H9 (cell line): Measurements from ENCODE around the gene SETD5. TPM values are rescaled to one million over a fixed set of nuclear protein-coding genes. Genes with fewer than 3 reads are reported as not detected.

Experiments used
- DNase-seq: peaks from one replicate; pipeline ENCODE4 v3.0.0-alpha.2; 2017
- H2AFZ ChIP-seq: one replicate; pipeline ENCODE4 v1.6.1; 2013; ENCODE audit warnings: mild to moderate bottlenecking, low read length, control low read depth, moderate library complexity
- H2AK5ac ChIP-seq: 2 replicates; pipeline ENCODE4 v1.6.1; 2013; ENCODE audit warnings: low read length, control low read depth, mixed read lengths; ENCODE audit not compliant: insufficient read length
- H2BK120ac ChIP-seq: one replicate; pipeline ENCODE4 v1.6.1; 2013; ENCODE audit warnings: low read depth, mild to moderate bottlenecking, low read length, control low read depth, inconsistent platforms; ENCODE audit not compliant: poor library complexity, severe bottlenecking
- H2BK12ac ChIP-seq: 2 replicates; pipeline ENCODE4 v1.6.1; 2013; ENCODE audit warnings: low read length, control low read depth, mixed read lengths, low read depth; ENCODE audit not compliant: insufficient read length
- H2BK15ac ChIP-seq: 2 replicates; pipeline ENCODE4 v1.6.1; 2013; ENCODE audit warnings: low read depth, low read length, control low read depth
- H2BK20ac ChIP-seq: one replicate; pipeline ENCODE4 v1.6.1; 2013; ENCODE audit warnings: low read depth, mild to moderate bottlenecking, low read length, control low read depth, inconsistent platforms; ENCODE audit not compliant: poor library complexity, severe bottlenecking
- H2BK5ac ChIP-seq: 2 replicates; pipeline ENCODE4 v1.6.1; 2013; ENCODE audit warnings: low read length, control low read depth, mixed read lengths; ENCODE audit not compliant: insufficient read length
- H3K14ac ChIP-seq: 2 replicates; pipeline ENCODE4 v1.6.1; 2013; ENCODE audit warnings: low read length, control low read depth; ENCODE audit not compliant: insufficient read depth
- H3K18ac ChIP-seq: 2 replicates; pipeline ENCODE4 v1.6.1; 2013; ENCODE audit warnings: low read depth, mild to moderate bottlenecking, mixed read lengths, low read length, control low read depth; ENCODE audit not compliant: insufficient read length
- H3K23ac ChIP-seq: 2 replicates; pipeline ENCODE4 v1.6.1; 2013; ENCODE audit warnings: low read length, control low read depth, mixed read lengths, low read depth; ENCODE audit not compliant: insufficient read length
- H3K23me2 ChIP-seq: 2 replicates; pipeline ENCODE4 v1.6.1; 2013; ENCODE audit warnings: low read depth, mild to moderate bottlenecking, mixed read lengths, low read length, control low read depth; ENCODE audit not compliant: insufficient read length, poor library complexity, severe bottlenecking
- H3K27ac ChIP-seq: 2 replicates; pipeline ENCODE4 v1.5.1; 2013; ENCODE audit warnings: low read length, control low read depth, mixed read lengths, low read depth; ENCODE audit not compliant: insufficient read length
- H3K27me3 ChIP-seq: 2 replicates; pipeline ENCODE4 v1.6.1; 2013; ENCODE audit warnings: low read length, control low read depth, inconsistent platforms; ENCODE audit not compliant: insufficient read depth
- H3K4ac ChIP-seq: 2 replicates; pipeline ENCODE4 v1.6.1; 2013; ENCODE audit warnings: low read depth, mild to moderate bottlenecking, control low read depth, inconsistent platforms, low read length, moderate library complexity
- H3K4me1 ChIP-seq: 2 replicates; pipeline ENCODE4 v1.6.1; 2013; ENCODE audit warnings: low read length, control low read depth, inconsistent platforms; ENCODE audit not compliant: insufficient read depth
- H3K4me2 ChIP-seq: 2 replicates; pipeline ENCODE4 v1.6.1; 2013; ENCODE audit warnings: low read length, control low read depth, mixed read lengths; ENCODE audit not compliant: insufficient read length, insufficient read depth
- H3K56ac ChIP-seq: 2 replicates; pipeline ENCODE4 v1.6.1; 2013; ENCODE audit warnings: low read depth, mild to moderate bottlenecking, mixed read lengths, low read length, control low read depth; ENCODE audit not compliant: insufficient read length
- H3K79me1 ChIP-seq: 2 replicates; pipeline ENCODE4 v1.6.1; 2013; ENCODE audit warnings: low read depth, mild to moderate bottlenecking, moderate library complexity, low read length, control low read depth, inconsistent platforms; ENCODE audit not compliant: insufficient read depth, poor library complexity, severe bottlenecking
- H3K79me2 ChIP-seq: 2 replicates; pipeline ENCODE4 v1.6.1; 2013; ENCODE audit warnings: low read length, control low read depth, inconsistent platforms; ENCODE audit not compliant: insufficient read depth
- H3K9ac ChIP-seq: 2 replicates; pipeline ENCODE4 v1.6.1; 2013; ENCODE audit warnings: low read length, control low read depth, mixed read lengths; ENCODE audit not compliant: insufficient read length; ENCODE audit errors: extremely low read depth
- H3K9me3 ChIP-seq: one replicate; pipeline ENCODE4 v1.6.1; 2013; ENCODE audit warnings: low read depth, low read length, inconsistent platforms; ENCODE audit not compliant: control insufficient read depth
- H3T11ph ChIP-seq: one replicate; pipeline ENCODE4 v1.6.1; 2013; ENCODE audit warnings: mild to moderate bottlenecking, low read length, control low read depth, inconsistent platforms
- H4K20me1 ChIP-seq: one replicate; pipeline ENCODE4 v1.6.1; 2013; ENCODE audit not compliant: control insufficient read depth, insufficient read length, insufficient read depth
- H4K5ac ChIP-seq: 2 replicates; pipeline ENCODE4 v1.6.1; 2013; ENCODE audit warnings: low read depth, mild to moderate bottlenecking, mixed read lengths, low read length, control low read depth; ENCODE audit not compliant: insufficient read length
- H4K8ac ChIP-seq: replicated peaks from 2 replicates; pipeline ENCODE4 v1.6.1; 2013; ENCODE audit warnings: low read length, control low read depth, mixed read lengths, low read depth; ENCODE audit not compliant: insufficient read length
- H4K91ac ChIP-seq: 2 replicates; pipeline ENCODE4 v1.6.1; 2013; ENCODE audit warnings: low read depth, mild to moderate bottlenecking, moderate library complexity, mixed read lengths, low read length, control low read depth; ENCODE audit not compliant: insufficient read length
- H3K27ac Mint-ChIP-seq, 3 experiments: 2 replicates in 2 of 3; 3 replicates in 1 of 3; pipeline ENCODE4 v1.8.0; 2020 to 2021; ENCODE audit warnings: mixed read lengths in 3 of 3, mild to moderate bottlenecking in 1 of 3, moderate library complexity in 1 of 3
- H3K27me3 Mint-ChIP-seq: 2 replicates; pipeline ENCODE4 v1.8.0; 2021; ENCODE audit warnings: low read depth, mild to moderate bottlenecking, moderate library complexity, mixed read lengths
- H3K36me3 Mint-ChIP-seq, 3 experiments: 2 replicates in 2 of 3; 3 replicates in 1 of 3; pipeline ENCODE4 v1.8.0; 2020 to 2021; ENCODE audit warnings: low read depth in 3 of 3, mixed read lengths in 3 of 3; ENCODE audit not compliant: insufficient read depth in 1 of 3
- H3K4me1 Mint-ChIP-seq, 2 experiments: 2 replicates each; pipeline ENCODE4 v1.8.0; 2020; ENCODE audit warnings: mixed read lengths in 2 of 2
- H3K4me3 Mint-ChIP-seq, 2 experiments: 2 replicates in 1 of 2; 3 replicates in 1 of 2; pipeline ENCODE4 v1.8.0; 2020 to 2021; ENCODE audit warnings: mild to moderate bottlenecking in 2 of 2, mixed read lengths in 2 of 2, moderate library complexity in 1 of 2
- H3K9me3 Mint-ChIP-seq, 2 experiments: 2 replicates in 1 of 2; 3 replicates in 1 of 2; pipeline ENCODE4 v1.8.0; 2020; ENCODE audit warnings: mild to moderate bottlenecking in 2 of 2, mixed read lengths in 2 of 2, moderate library complexity in 1 of 2
- CTCF ChIP-seq: fragments of 200-600 bp; sonication (generic); conservative IDR thresholded peaks from 3 replicates; pipeline ENCODE4 v1.8.0; 2021; ENCODE audit warnings: antibody characterized with exemption, mild to moderate bottlenecking
- WGBS: extraction: QIAGEN DNeasy Blood & Tissue Kit; methylation state at CpG from one replicate; pipeline ENCODE4 v1.1.7; 2013; ENCODE audit warnings: missing lambda C conversion rate, low lambda C conversion rate, mixed read lengths; ENCODE audit not compliant: insufficient read length; ENCODE audit errors: extremely low coverage; 5-methylcytosine and 5-hydroxymethylcytosine counted together
- total RNA-seq: library from RNA; stranded (reverse); gene quantifications from 2 replicates; pipeline ENCODE4 v1.2.1, GENCODE V29; 2021

SETD5 gene
- total RNA-seq, 1 experiment from 2014 or later = 207 TPM

GRCh38 chr3:9352917-9353752, 44.3 kb upstream of the SETD5 start:
- no peak overlapping the region for H2BK120ac ChIP-seq
- peak; percentile 95 for TF ChIP-seq CTCF
- H3K79me2 ChIP-seq = no peaks in the 10 kb centered on the region
- peak overlapping the region; percentile 66 for H2BK12ac ChIP-seq
- H3K23ac ChIP-seq = no peak overlapping the region
- no peak overlapping the region for H3K4ac ChIP-seq
- no peaks in the 10 kb centered on the region for H3K79me1 ChIP-seq
- H2BK20ac ChIP-seq = no peak overlapping the region
- H3K18ac ChIP-seq = peak overlapping the region; percentile 82
- no peak overlapping the region for H2BK15ac ChIP-seq
- H2AFZ ChIP-seq = no peak overlapping the region
- peak overlapping the region; percentile 77; the same call in 1 of the 2 replicates for H3K14ac ChIP-seq
- Mint-ChIP-seq H3K4me3 (peak overlapping the region in 1 of 2 experiments; percentile 3; a peak in 1 of 5 replicates), H3K9me3 (no peaks in the 10 kb centered on the region), H3K27me3 (no peaks in the 10 kb centered on the region), H3K4me1 (peaks cover 35 to 45% of the 10 kb centered on the region in 2 experiments), H3K27ac (peak overlapping the region; percentile 52 to 85 (median 66)), H3K36me3 (peaks cover 0 to 4% (median 0%) of the 10 kb centered on the region in 3 experiments; a peak in 1 of 7 replicates)
- peak overlapping the region; percentile 86 for H4K5ac ChIP-seq
- H3K27ac ChIP-seq = peak overlapping the region; percentile 57
- peak overlapping the region; percentile 30 for H2AK5ac ChIP-seq
- H3K9ac ChIP-seq = no peak overlapping the region
- no peak overlapping the region for H3T11ph ChIP-seq
- peaks cover 8% of the 10 kb centered on the region for H3K4me1 ChIP-seq
- peak overlapping the region; percentile 40 for H4K8ac ChIP-seq
- H3K56ac ChIP-seq = no peak overlapping the region
- DNase-seq = peak; percentile 68
- H3K9me3 ChIP-seq = no peaks in the 10 kb centered on the region
- peak overlapping the region; percentile 36 for H3K4me2 ChIP-seq
- WGBS = no CpG with 5 or more reads among the region's 7 CpGs
- H4K91ac ChIP-seq = no peak overlapping the region
- H3K27me3 ChIP-seq = no peaks in the 10 kb centered on the region
- no peaks in the 10 kb centered on the region for H4K20me1 ChIP-seq
- H2BK5ac ChIP-seq = no peak overlapping the region
- no peaks in the 10 kb centered on the region for H3K23me2 ChIP-seq
